Measurements from ENCODE around the gene SH3BP2. TPM values are rescaled to one million over a fixed set of nuclear protein-coding genes. Genes with fewer than 3 reads are reported as not detected.

SH3BP2 gene
- total RNA-seq, 1 donor: 30.8 TPM

- DNase-seq (ENCODE audit: low read depth): no peak
- no peak overlapping the region for H3K4me3 ChIP-seq (ENCODE audit: low read depth, low read length)
- no peak for TF ChIP-seq CTCF (IDR thresholded peaks at IDR 0.05; ENCODE audit: insufficient read depth, low read length)
These were observed 35.2 kb downstream of the SH3BP2 start for GRCh38 chr4:2827874-2828751.

GRCh38 chr4:2828758-2829181 is 35.9 kb downstream of the SH3BP2 start:
- no peak for TF ChIP-seq CTCF (IDR thresholded peaks at IDR 0.05; ENCODE audit: insufficient read depth, low read length)
- no peak for DNase-seq (ENCODE audit: low read depth)
- no peak overlapping the region for H3K4me3 ChIP-seq (ENCODE audit: low read depth, low read length)

- no peak for DNase-seq (ENCODE audit: low read depth)
- no peak for TF ChIP-seq CTCF (IDR thresholded peaks at IDR 0.05; ENCODE audit: insufficient read depth, low read length)
- no peak overlapping the region for H3K4me3 ChIP-seq (ENCODE audit: low read depth, low read length)
These were observed 36.5 kb downstream of the SH3BP2 start for GRCh38 chr4:2829321-2829932.

GRCh38 chr4:2829933-2830451 is 37.1 kb downstream of the SH3BP2 start:
- H3K4me3 ChIP-seq (ENCODE audit: low read depth, low read length): no peak overlapping the region
- no peak for DNase-seq (ENCODE audit: low read depth)
- TF ChIP-seq CTCF (IDR thresholded peaks at IDR 0.05; ENCODE audit: insufficient read depth, low read length): no peak

- no peak for DNase-seq (ENCODE audit: low read depth)
- no peak for TF ChIP-seq CTCF (IDR thresholded peaks at IDR 0.05; ENCODE audit: insufficient read depth, low read length)
- H3K4me3 ChIP-seq (ENCODE audit: low read depth, low read length): no peak overlapping the region
These were observed 38.0 kb downstream of the SH3BP2 start for GRCh38 chr4:2830632-2831610.

- H3K4me3 ChIP-seq (ENCODE audit: low read depth, low read length): no peak overlapping the region
- no peak for DNase-seq (ENCODE audit: low read depth)
- no peak for TF ChIP-seq CTCF (IDR thresholded peaks at IDR 0.05; ENCODE audit: insufficient read depth, low read length)
These were observed 38.9 kb downstream of the SH3BP2 start for GRCh38 chr4:2831611-2832308.
